ENCODE measurements around the gene PAX2. TPM values are rescaled to one million over a fixed set of nuclear protein-coding genes. Genes with fewer than 3 reads are reported as not detected.

The PAX2 gene
- total RNA-seq, 2 donors from 2014 or later: 0.93 to 0.99 TPM

DNA sequence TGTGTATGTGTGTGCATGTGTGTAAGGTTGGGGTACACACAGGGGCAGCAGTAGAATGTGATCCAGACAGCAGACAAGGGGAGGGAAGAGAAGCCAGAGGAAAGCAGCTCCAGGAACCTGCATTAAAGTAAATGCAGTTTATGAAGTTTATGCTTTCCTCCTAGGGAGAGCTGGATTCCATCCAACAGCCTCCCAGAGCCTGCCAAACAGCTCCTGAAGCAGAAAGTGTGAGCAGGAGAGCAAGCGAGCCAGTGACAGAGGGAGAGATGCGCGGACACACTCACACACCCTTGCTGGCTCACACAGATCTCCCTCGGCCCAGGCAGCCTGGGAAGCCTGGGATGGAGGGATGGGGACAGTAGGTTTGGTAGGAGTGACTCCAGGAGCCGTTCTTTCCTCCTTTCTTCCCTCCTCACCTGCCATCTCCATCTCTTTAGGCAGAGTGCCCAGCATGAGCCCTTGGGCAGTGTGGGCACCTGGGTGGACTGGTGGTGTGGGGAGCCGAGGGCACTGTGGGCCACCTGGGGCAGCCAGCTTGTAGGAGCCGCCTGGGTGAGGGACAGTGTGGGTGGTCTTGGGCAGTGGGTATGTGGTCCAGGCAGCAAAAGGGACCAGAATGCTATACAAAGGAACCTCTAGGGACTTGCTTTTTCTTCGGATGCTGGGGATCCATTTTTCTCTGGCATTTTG lies 46.1 kb downstream of the PAX2 start:
- Histone ChIP-seq H3K4me1 (ENCODE audit: control insufficient read depth, insufficient read depth, low read length) (peaks cover 7% of the 10 kb centered on the region), H3K36me3 (ENCODE audit: control insufficient read depth, insufficient read depth, low read length) (no peaks in the 10 kb centered on the region), H3K9me3 (ENCODE audit: control insufficient read depth, low read length) (no peaks in the 10 kb centered on the region), H3K4me3 (ENCODE audit: low read length) (no peak overlapping the region), H3K27me3 (ENCODE audit: control insufficient read depth, insufficient read depth, low read length, poor library complexity, severe bottlenecking) (peaks cover 65% of the 10 kb centered on the region), H3K27ac (ENCODE audit: low read depth, low read length) (no peak overlapping the region), H3K9ac (ENCODE audit: extremely low read depth, low read length, poor library complexity, severe bottlenecking) (no peak overlapping the region)
- H3K27me3 Mint-ChIP-seq (ENCODE audit: insufficient read depth): peaks cover 85% of the 10 kb centered on the region
- WGBS, 2 experiments (ENCODE audit: insufficient coverage in 1 of 2, insufficient read length in 1 of 2): 92 to 93% methylated on average over 1 to 4 of the region's 8 CpGs
- H3K36me3 Mint-ChIP-seq (ENCODE audit: low read depth): no peaks in the 10 kb centered on the region
- H3K27ac Mint-ChIP-seq: no peak overlapping the region
- no peak overlapping the region for H3K4me3 Mint-ChIP-seq
- DNase-seq: no peak
- no peaks in the 10 kb centered on the region for H3K9me3 Mint-ChIP-seq
- peaks cover 28% of the 10 kb centered on the region for H3K4me1 Mint-ChIP-seq
- TF ChIP-seq, protein P1, sequence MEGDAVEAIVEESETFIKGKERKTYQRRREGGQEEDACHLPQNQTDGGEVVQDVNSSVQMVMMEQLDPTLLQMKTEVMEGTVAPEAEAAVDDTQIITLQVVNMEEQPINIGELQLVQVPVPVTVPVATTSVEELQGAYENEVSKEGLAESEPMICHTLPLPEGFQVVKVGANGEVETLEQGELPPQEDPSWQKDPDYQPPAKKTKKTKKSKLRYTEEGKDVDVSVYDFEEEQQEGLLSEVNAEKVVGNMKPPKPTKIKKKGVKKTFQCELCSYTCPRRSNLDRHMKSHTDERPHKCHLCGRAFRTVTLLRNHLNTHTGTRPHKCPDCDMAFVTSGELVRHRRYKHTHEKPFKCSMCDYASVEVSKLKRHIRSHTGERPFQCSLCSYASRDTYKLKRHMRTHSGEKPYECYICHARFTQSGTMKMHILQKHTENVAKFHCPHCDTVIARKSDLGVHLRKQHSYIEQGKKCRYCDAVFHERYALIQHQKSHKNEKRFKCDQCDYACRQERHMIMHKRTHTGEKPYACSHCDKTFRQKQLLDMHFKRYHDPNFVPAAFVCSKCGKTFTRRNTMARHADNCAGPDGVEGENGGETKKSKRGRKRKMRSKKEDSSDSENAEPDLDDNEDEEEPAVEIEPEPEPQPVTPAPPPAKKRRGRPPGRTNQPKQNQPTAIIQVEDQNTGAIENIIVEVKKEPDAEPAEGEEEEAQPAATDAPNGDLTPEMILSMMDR (conservative IDR thresholded peaks at IDR 0.05): no peak

DNA sequence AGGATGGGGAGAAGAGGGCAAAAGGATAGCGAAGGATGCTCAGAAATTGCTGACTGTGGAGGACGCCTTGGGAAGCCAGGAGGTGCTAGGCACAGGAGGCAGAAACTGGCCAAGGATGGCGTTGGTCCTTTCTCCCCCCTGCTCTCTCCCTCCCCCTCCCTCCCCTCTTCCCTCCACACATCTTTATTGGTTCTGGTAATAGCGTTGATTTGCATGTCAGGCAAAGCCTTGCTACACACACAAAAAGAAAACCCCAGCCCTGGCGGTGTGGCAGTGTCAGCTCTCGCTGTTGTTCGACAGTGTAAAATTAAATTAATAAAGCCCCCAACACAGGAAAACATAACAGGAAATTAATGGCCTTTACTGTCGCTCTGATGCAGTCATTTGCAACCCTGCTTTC lies 47.2 kb downstream of the PAX2 start:
- no peak overlapping the region for H3K27ac ChIP-seq (ENCODE audit: low read depth, low read length)
- no peak overlapping the region for H3K4me3 Mint-ChIP-seq

DNA sequence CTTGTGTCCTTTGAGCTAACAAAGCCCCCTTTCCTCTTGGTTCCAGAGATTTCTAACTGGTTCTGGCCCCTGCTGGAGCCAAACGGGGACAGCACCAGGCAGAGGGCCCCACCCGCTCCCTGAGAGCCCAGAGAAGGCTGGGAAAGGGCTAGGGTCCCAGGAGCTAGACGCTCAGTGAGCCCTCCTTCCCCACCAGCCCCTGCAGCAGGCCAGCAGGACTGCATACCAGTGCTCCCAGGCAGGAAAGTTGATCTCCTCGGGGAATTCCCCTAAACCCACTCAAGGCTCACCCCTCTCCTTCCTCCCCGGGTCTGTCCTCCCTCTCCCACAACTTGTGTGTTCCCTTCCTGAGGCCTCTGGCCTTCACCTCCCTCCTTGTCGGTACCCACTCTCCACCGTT lies 47.7 kb downstream of the PAX2 start:
- Histone ChIP-seq H3K9ac (ENCODE audit: extremely low read depth, low read length, poor library complexity, severe bottlenecking) (no peak overlapping the region), H3K27ac (ENCODE audit: low read depth, low read length) (no peak overlapping the region), H3K36me3 (ENCODE audit: control insufficient read depth, insufficient read depth, low read length) (no peaks in the 10 kb centered on the region), H3K9me3 (ENCODE audit: control insufficient read depth, low read length) (no peaks in the 10 kb centered on the region), H3K27me3 (ENCODE audit: control insufficient read depth, insufficient read depth, low read length, poor library complexity, severe bottlenecking) (peaks cover 77% of the 10 kb centered on the region), H3K4me1 (ENCODE audit: control insufficient read depth, insufficient read depth, low read length) (no peaks in the 10 kb centered on the region), H3K4me3 (ENCODE audit: low read length) (no peak overlapping the region)
- Mint-ChIP-seq H3K9me3 (no peaks in the 10 kb centered on the region), H3K27me3 (ENCODE audit: insufficient read depth) (peaks cover 92% of the 10 kb centered on the region), H3K27ac (no peak overlapping the region), H3K4me3 (no peak overlapping the region), H3K4me1 (peaks cover 15% of the 10 kb centered on the region), H3K36me3 (ENCODE audit: low read depth) (no peaks in the 10 kb centered on the region)
- WGBS, 2 experiments (ENCODE audit: insufficient coverage in 1 of 2, insufficient read length in 1 of 2): 43 to 69% methylated on average over 3 to 7 of the region's 7 CpGs
- TF ChIP-seq, protein P1 (conservative IDR thresholded peaks at IDR 0.05): peak; percentile 35
- DNase-seq: peak; percentile 71

More for the DNA sequence above, 47.2 kb downstream of the PAX2 start:
- no peaks in the 10 kb centered on the region for H3K36me3 ChIP-seq (ENCODE audit: control insufficient read depth, insufficient read depth, low read length)
- H3K4me1 ChIP-seq (ENCODE audit: control insufficient read depth, insufficient read depth, low read length): peaks cover 4% of the 10 kb centered on the region
- no peak for DNase-seq
- 86 to 93% methylated on average over 2 to 8 of the region's 8 CpGs for WGBS, 2 experiments (ENCODE audit: insufficient coverage in 1 of 2, insufficient read length in 1 of 2)
- peaks cover 72% of the 10 kb centered on the region for H3K27me3 ChIP-seq (ENCODE audit: control insufficient read depth, insufficient read depth, low read length, poor library complexity, severe bottlenecking)
- H3K9me3 ChIP-seq (ENCODE audit: control insufficient read depth, low read length): no peaks in the 10 kb centered on the region
- H3K9ac ChIP-seq (ENCODE audit: extremely low read depth, low read length, poor library complexity, severe bottlenecking): no peak overlapping the region
- TF ChIP-seq, protein P1 (conservative IDR thresholded peaks at IDR 0.05): no peak
- H3K36me3 Mint-ChIP-seq (ENCODE audit: low read depth): no peaks in the 10 kb centered on the region
- H3K27me3 Mint-ChIP-seq (ENCODE audit: insufficient read depth): peaks cover 89% of the 10 kb centered on the region
- H3K4me3 ChIP-seq (ENCODE audit: low read length): no peak overlapping the region
- H3K9me3 Mint-ChIP-seq: no peaks in the 10 kb centered on the region
- H3K4me1 Mint-ChIP-seq: peaks cover 20% of the 10 kb centered on the region
- H3K27ac Mint-ChIP-seq: no peak overlapping the region

Measured in endodermal cell (in vitro differentiated cells).